LHCN-M2 (cell line): ENCODE measurements around the gene PTPRN2. TPM values are rescaled to one million over a fixed set of nuclear protein-coding genes. Genes with fewer than 3 reads are reported as not detected.
"Not testable (repeated sequence)": the region's sequence is repeated elsewhere in the genome, so short reads cannot be mapped to it uniquely, and the experiment has no call there.

Source experiments
- DNase-seq: peaks from one replicate; pipeline ENCODE4 v3.0.0-alpha.2; 2012; ENCODE audit warnings: low read depth
- total RNA-seq: library from RNA; depleted of rRNA; stranded (reverse); fragments of >200 nt; gene quantifications from 2 replicates; pipeline ENCODE4 v1.2.3, GENCODE V29; 2014

PTPRN2 gene
- total RNA-seq, 1 experiment from 2014 or later, result 0.11 TPM

DNA sequence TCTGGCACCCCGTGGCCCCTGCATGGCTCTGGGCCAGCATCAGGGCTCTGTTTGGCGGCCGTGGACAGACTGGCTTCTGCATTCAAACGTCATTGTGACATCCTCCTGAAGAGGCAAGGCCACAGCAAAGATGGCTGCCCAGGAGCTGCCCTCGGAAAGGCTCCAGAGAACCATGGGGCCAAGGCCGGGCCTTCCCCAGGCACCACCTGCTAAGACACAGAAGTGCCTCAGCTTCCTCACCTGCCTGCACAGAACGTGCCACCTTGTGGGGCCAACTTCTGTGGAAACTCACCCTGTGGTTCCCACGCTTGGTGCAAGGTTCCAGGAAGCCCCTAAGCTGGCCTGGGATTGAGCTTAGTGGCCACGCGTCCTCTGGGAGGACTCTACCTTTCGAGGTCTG lies 396.9 kb downstream of the PTPRN2 start:
- no peak for DNase-seq

DNA sequence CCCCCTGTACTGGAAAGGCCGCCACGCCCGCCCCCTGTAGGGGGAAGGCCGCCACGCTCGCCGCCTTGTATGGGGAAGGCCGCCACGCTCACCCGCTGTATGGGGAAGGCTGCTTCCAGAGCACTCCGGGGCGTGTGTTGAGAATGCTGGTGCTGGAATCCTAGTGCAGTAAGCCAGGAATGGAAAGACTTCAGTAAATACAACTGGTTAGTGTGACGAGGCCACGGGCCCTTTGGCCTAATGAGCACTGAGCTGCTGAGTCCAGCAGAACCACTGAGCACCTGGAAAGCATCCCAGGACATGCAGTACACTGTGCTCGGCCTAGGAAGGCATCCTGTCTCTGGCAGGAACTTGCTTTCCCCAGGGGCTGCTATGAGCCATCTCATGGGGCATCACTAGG lies 398.9 kb downstream of the PTPRN2 start:
- DNase-seq, result no peak

GRCh38 chr7:158187694-158187994 lies 400.0 kb downstream of the PTPRN2 start:
- DNase-seq, result no peak

DNA sequence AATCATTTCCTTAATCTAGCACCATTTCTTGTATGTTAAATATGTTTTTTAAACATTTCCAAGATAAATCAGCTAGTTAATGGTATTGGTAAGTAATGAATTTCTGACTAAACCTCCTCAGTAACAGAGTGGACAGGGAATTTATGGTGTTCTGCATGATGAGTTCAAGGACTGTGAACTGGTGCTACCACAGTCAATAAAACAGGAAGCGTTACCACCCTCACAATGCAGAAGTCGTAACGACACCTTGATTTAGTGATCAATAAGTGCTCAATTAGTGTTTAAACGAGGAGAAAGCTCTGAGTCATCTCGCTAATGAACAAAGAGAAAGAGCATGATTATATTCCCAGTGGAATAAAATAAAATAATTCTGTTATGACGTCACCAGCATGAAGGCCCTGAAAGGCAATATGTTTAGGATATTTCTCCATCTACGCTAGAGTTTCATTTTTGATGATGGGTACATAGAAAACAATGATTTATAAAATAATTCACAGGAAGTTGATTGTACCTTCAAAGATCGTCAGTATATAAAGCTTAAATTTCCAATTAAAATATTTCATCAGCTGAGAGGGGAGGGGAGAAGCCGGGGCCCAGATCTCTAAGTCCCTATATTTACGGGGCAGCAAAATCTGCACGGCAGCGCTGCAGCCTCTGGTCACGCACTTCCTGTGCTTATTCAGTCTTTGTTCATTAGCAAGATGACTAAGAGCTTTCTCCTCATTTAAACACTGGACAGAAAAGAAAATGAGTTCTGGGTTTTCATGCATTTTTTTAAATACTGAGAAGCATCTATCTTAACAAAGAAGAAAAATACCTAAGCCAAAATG lies 400.5 kb downstream of the PTPRN2 start:
- no peak for DNase-seq

GRCh38 chr7:158186406-158186805 lies 401.2 kb downstream of the PTPRN2 start:
- no peak for DNase-seq

DNA sequence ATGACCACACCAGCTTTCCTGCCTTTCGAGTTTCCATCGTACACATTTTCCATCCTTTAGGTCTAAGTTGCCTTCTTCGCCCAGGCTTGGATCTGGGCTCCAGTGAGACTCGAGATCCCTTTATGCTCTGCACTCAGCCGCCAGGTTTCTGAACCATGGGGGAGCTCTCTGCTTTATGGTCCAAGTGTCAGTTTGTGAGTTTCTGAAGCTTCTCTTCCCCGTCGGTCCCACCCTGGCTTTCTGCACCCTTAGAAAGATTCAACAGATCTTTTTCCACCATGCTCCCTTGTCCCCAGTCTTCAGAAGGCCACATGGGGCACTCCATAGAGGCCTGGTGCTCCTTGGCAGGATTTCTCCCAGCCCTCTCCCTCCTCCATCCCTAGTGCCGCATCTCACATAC lies 402.0 kb downstream of the PTPRN2 start:
- DNase-seq, result no peak

DNA sequence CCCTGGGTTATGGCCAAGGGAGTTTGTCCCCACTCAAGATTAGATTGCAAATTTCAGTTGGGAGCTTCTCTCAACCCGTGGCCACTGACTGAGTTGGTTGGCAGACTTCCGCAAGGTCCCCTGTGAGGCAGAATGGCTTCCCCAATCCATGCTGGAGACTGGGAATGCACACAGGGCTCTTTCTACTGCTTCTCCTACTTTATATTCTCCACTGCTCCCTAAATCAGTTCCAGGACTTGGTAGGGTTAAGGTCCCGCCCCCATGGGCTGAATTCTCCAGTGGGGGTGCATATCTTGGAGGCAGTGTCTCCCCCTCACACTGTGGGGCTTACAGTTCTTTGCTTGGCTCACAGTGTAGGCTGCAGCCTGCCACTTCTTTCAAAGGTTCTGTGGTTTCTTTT lies 404.2 kb downstream of the PTPRN2 start:
- DNase-seq, result no peak

DNA sequence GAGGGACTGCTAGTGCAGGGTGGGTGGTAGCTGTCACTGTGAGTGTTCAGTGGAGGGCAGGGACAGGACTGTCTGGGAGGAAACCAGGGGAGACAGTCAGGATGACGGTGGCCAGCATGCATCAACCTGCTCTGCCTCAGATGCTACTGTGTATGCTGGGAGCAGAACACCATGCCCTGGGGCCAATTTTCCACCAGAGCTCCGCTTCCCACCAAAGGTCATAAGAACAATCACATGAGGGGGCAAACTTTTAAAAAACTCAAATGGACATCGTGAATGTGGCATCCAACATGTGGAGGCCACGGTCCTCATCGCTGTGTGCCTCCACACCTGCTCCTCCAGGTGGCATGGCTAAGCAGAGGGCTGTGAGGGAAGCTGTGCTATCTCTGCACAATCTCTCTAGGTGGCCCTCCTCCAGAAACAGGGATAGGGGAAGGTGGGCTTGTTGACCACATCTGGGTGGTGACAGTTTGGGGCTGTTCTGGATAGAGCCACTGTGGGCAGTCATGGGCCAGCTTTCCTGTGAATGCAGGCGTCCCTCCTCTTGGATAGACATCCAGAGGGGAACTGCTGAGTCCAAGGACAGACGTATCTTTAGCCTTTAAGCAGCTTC lies 411.0 kb downstream of the PTPRN2 start:
- DNase-seq, result no peak

DNA sequence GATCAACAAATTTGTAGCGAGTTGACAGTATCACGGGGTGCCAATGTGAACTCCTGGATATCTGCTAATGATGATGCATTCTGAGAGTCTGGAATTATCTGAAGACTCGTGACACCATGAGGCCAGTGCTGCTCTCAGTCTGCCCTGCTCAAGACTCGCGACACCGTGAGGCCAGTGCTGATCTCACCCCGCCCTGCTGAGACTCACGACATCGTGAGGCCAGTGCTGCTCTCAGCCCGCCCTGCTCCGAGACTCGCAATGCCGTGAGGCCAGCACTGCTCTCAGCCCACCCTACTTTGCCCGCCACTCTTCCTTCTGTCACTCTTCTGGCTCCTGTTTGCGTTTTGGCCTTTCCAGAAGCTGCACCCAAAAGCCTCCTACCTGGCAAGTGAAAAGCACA lies 411.8 kb downstream of the PTPRN2 start:
- no peak for DNase-seq

DNA sequence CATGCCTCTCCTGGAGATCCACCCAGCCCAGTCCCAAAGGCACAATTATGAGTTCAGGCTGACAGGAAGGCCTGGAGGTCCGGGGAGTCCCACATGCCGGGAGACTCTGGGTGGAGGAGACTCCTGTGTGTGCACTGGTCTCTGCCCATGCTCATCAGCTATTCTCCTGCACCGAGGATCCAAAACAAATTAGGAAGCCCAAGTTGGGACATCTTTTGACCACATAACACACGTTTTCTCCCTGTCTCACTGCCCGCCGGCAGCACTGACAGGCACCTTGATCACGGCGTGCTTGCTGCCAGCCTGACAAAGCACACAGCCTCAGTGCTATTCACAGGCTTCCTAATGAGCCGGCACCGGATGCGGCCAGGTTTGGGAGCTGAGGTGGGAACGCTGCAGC lies 412.7 kb downstream of the PTPRN2 start:
- DNase-seq, result no peak

GRCh38 chr7:158167373-158167772 lies 420.2 kb downstream of the PTPRN2 start:
- DNase-seq, result no peak

GRCh38 chr7:158166386-158167340 lies 421.0 kb downstream of the PTPRN2 start:
- DNase-seq, result no peak

GRCh38 chr7:158165711-158166110 lies 421.9 kb downstream of the PTPRN2 start:
- no peak for DNase-seq

DNA sequence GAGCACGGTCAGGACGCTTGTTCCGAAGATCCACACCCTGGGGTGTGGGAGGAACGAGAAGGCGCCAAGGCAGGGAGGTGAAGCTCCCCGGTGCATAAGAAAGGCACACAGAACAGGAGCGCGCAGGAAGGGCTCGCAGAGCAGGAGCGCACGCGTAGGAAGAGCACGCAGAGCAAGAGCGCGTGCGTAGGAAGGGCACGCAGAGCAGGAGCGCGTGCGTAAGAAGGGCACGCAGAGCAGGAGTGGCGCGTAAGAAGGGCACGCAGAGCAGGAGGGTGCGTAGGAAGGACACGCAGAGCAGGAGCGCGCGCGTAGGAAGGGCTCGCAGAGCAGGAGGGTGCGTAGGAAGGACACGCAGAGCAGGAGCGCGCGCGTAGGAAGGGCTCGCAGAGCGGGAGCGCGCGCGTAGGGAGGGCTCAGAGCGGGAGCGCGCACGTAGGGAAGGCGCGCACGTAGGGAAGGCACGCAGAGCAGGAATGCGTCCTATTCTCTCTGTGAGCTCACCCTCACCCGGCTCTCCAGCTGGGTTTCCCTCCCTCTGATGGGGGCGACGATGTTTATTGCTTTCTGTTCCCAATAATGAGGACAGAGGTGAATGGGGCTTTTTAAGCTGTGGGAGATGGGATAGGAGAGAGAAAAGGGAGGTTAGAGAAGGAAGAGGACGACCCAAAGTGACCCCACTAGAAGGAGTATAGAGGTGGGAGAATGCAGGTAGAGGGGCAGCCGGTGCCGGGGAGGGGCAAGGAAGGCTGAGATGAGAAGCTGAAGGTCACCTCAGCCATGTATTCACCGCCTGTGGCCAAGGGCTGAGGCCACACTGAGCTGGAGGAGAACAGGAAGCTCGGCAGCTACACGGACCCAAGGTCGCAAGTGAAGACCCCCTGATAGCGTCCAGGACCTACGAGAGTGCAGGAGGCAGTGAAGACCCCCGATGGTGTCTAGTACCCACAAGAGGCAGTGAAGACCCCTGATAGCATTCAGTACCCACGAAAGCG lies 423.2 kb downstream of the PTPRN2 start:
- no peak for DNase-seq

DNA sequence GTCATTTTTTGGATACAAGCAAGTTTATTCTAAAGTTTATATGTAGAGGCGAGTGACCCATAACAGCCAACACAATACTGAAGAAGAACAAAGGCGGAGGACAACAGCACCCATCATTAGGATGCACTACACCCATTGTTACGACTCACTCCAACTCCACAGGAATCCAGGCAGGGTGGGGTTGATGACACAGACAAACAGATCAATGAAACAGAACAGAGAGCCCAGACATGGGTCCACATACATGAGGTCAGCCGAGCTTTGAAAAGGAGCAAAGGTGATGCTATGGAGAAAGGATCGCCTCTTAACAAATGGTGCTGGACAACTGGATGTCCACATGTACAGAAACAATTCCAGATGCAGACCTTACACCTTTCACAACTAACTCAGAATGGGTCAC lies 426.4 kb downstream of the PTPRN2 start:
- no peak for DNase-seq

GRCh38 chr7:158160199-158160598 lies 427.4 kb downstream of the PTPRN2 start:
- DNase-seq, result no peak

DNA sequence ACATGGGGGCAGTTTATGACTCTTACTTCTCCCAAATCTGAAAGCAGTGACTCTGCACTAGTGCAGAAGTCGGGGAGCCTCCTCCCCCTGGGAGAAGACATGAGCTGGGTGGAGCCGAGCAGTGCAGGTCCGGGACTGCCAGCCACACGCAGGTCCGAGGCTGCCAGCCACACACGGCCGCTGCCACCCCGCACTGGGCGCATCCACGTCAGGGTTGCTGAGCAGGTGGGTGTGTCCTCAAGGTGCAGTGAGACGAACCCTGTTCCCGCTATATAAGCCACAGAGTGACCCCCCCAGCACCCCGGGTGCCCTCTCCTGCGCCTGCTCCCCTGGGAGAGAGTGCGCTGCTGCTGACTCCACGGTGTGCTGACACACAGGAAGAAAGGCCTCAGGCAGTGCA lies 430.2 kb downstream of the PTPRN2 start:
- no peak for DNase-seq

DNA sequence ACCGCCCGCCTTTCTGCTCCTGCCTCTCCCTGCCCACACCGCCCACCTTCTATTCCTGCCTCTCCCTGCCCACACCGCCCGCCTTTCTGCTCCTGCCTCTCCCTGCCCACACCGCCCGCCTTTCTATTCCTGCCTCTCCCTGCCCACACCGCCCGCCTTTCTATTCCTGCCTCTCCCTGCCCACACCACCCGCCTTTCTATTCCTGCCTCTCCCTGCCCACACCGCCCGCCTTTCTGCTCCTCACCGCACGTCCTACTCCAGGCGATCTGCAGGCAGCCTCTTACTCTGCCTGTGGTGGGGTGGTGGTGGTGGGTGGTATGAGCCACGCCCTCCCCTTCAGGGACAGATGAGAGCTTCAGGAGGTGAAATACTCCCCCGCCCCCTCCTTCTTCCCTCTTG lies 436.4 kb downstream of the PTPRN2 start:
- not testable (repeated sequence) for DNase-seq

GRCh38 chr7:158150234-158150633 lies 437.4 kb downstream of the PTPRN2 start:
- DNase-seq, result no peak

- DNase-seq, result not testable (repeated sequence)
Observed at GRCh38 chr7:158147431-158147830, 440.2 kb downstream of the PTPRN2 start.

- DNase-seq, result no peak
Observed at GRCh38 chr7:158145370-158145769, 442.3 kb downstream of the PTPRN2 start.
